NCI-H1694 treated with DMSO at 0.1 percent for 48 hours (cell line): ENCODE measurements around the gene ARHGAP25.

Source experiments
- DNase-seq: peaks from one replicate; lab custom pipeline; 2025; lab: John Stamatoyannopoulos, UW

The ARHGAP25 gene

GRCh38 chr2:68734688-68735525, at the start of gene ARHGAP25:
TSS of gene ARHGAP25 (plus strand) at chr2:68734811. CDS start at chr2:68735200, 389 bp downstream.
- no peak for DNase-seq

GRCh38 chr2:68686178-68686577, 48.4 kb upstream of the ARHGAP25 start:
- DNase-seq = no peak

- DNase-seq = no peak
These were observed 47.6 kb upstream of the ARHGAP25 start for GRCh38 chr2:68687018-68687417.

GRCh38 chr2:68689553-68690537, 44.8 kb upstream of the ARHGAP25 start:
- DNase-seq = no peak

- DNase-seq = no peak
These were observed 43.8 kb upstream of the ARHGAP25 start for GRCh38 chr2:68690851-68691250.

GRCh38 chr2:68692511-68692910, 42.1 kb upstream of the ARHGAP25 start:
- DNase-seq = no peak

GRCh38 chr2:68693951-68694350, 40.7 kb upstream of the ARHGAP25 start:
- DNase-seq = peak; percentile 73

- DNase-seq = no peak
These were observed 38.6 kb upstream of the ARHGAP25 start for GRCh38 chr2:68695971-68696370.

GRCh38 chr2:68696554-68696953, 38.1 kb upstream of the ARHGAP25 start:
- no peak for DNase-seq

- no peak for DNase-seq
These were observed 35.8 kb upstream of the ARHGAP25 start for GRCh38 chr2:68698567-68699377.

GRCh38 chr2:68700560-68700959, 34.1 kb upstream of the ARHGAP25 start:
- DNase-seq = no peak

GRCh38 chr2:68706637-68707036, 28.0 kb upstream of the ARHGAP25 start:
- no peak for DNase-seq

GRCh38 chr2:68708629-68709028, 26.0 kb upstream of the ARHGAP25 start:
- DNase-seq = no peak

GRCh38 chr2:68709421-68709911, 25.1 kb upstream of the ARHGAP25 start:
- DNase-seq = peak; percentile 70

- DNase-seq = no peak
These were observed 24.3 kb upstream of the ARHGAP25 start for GRCh38 chr2:68710336-68710735.

GRCh38 chr2:68710756-68711155, 23.9 kb upstream of the ARHGAP25 start:
- DNase-seq = no peak

- no peak for DNase-seq
These were observed 19.7 kb upstream of the ARHGAP25 start for GRCh38 chr2:68714866-68715265.

GRCh38 chr2:68715353-68716041, 19.1 kb upstream of the ARHGAP25 start:
- DNase-seq = peak; percentile 57

- DNase-seq = no peak
These were observed 17.9 kb upstream of the ARHGAP25 start for GRCh38 chr2:68716604-68717304.

GRCh38 chr2:68717305-68717661, 17.3 kb upstream of the ARHGAP25 start:
- no peak for DNase-seq

- DNase-seq = no peak
These were observed 14.7 kb upstream of the ARHGAP25 start for GRCh38 chr2:68719912-68720311.
